ENCODE measurements around the gene KRT78. TPM values are rescaled to one million over a fixed set of nuclear protein-coding genes. Genes with fewer than 3 reads are reported as not detected.

KRT78 gene
- total and polyA plus RNA-seq, 3 donors from 2014 or later, result 0.93 to 1.1 (median 0.99) TPM

DNA sequence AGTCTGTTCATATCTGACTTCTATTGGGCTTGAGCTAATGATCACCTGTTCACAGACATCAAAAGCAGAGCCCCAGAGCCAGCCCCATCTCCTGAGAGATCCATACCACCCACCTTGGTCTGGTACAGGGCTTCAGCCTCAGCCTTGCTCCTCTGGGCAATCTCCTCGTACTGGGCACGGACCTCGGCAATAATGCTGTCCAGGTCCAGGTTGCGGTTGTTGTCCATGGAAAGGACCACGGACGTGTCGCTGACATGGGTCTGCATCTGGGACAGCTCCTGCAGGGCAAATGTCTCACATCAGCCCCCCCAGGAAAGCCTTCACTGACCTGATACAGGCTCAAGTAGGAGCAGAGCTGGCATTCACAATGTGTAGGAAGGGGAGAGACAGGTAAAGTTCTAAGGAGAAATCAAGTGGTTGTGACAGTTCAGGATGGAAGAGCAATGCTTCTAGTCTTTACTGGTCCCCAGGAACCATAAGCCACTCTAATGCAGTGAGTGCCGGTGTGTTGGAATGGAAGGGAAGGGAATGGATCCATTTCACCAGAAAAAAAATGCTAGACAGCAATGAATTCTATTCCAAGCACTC lies 40.1 kb downstream of the KRT78 start:
- H3K27ac ChIP-seq, result no peak overlapping the region
- no peak for DNase-seq
- H3K4me3 ChIP-seq, result no peak overlapping the region
- H3K36me3 ChIP-seq (ENCODE audit: low read depth, missing control alignments), result no peaks in the 10 kb centered on the region
- no peaks in the 10 kb centered on the region for H3K4me1 ChIP-seq
- 93 to 98% methylated on average over 8 of the region's 8 CpGs for WGBS, 2 donors
- intact Hi-C loops (cut with DNase I; ENCODE audit: low total_unique reads), result no loop called here
- H3K9me3 ChIP-seq, result no peaks in the 10 kb centered on the region
- no peak for TF ChIP-seq POLR2A (IDR thresholded peaks at IDR 0.05)
- TF ChIP-seq, protein P1, sequence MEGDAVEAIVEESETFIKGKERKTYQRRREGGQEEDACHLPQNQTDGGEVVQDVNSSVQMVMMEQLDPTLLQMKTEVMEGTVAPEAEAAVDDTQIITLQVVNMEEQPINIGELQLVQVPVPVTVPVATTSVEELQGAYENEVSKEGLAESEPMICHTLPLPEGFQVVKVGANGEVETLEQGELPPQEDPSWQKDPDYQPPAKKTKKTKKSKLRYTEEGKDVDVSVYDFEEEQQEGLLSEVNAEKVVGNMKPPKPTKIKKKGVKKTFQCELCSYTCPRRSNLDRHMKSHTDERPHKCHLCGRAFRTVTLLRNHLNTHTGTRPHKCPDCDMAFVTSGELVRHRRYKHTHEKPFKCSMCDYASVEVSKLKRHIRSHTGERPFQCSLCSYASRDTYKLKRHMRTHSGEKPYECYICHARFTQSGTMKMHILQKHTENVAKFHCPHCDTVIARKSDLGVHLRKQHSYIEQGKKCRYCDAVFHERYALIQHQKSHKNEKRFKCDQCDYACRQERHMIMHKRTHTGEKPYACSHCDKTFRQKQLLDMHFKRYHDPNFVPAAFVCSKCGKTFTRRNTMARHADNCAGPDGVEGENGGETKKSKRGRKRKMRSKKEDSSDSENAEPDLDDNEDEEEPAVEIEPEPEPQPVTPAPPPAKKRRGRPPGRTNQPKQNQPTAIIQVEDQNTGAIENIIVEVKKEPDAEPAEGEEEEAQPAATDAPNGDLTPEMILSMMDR (IDR thresholded peaks at IDR 0.05), result no peak
- no peaks in the 10 kb centered on the region for H3K27me3 ChIP-seq

- no peaks in the 10 kb centered on the region for H3K36me3 ChIP-seq (ENCODE audit: low read depth, missing control alignments)
These were observed 41.0 kb downstream of the KRT78 start for GRCh38 chr12:52807544-52808470.

DNA sequence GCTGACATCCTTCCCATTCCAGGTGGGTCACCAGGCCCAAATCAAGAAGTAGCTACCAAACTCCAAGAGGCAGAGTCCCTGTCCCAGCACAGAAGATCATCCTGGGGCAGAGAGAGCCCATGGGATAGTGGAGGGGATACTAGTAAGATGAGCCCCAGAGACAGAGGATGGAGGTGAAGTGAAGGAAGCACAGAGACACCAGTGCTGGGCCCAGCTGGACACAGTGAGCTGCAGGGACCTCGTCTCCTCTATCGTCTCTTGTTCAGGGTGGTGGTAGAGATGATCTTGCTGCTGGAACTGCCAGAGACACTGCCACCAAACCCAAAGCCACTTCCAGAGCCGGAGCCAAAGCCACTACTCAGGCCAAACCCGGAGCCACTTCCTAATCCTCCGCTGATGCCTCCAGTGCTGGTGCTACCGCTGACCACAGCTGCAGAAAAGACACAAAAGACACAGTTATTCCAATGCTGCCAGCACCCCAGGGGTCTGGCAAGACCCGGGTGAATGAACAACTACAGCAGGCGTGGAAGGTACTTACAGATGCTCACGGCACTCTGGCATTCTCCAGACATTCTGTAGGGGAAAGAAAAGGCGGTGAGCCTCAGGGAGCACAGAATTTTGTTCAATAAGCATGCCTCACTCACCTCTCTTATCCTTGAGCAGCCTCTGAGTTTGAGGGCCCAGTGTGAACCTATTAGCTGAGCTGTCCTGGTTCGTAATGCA lies 41.8 kb downstream of the KRT78 start:
- no peaks in the 10 kb centered on the region for H3K27me3 ChIP-seq
- no peak overlapping the region for H3K27ac ChIP-seq
- intact Hi-C loops (cut with DNase I; ENCODE audit: low total_unique reads), result no loop called here
- no peaks in the 10 kb centered on the region for H3K9me3 ChIP-seq
- H3K36me3 ChIP-seq (ENCODE audit: low read depth, missing control alignments), result no peaks in the 10 kb centered on the region
- no peaks in the 10 kb centered on the region for H3K4me1 ChIP-seq
- whole genome bisulfite sequencing, 2 donors, result 91 to 92% methylated on average over 7 to 11 of the region's 11 CpGs
- no peak for DNase-seq
- no peak overlapping the region for H3K4me3 ChIP-seq
- TF ChIP-seq, protein P1 (IDR thresholded peaks at IDR 0.05), result no peak
- no peak for TF ChIP-seq POLR2A (IDR thresholded peaks at IDR 0.05)

More at GRCh38 chr12:52807544-52808470, 41.0 kb downstream of the KRT78 start:
- Histone ChIP-seq H3K9me3 (no peaks in the 10 kb centered on the region), H3K4me3 (no peak overlapping the region), H3K27ac (no peak overlapping the region), H3K4me1 (no peaks in the 10 kb centered on the region), H3K27me3 (no peaks in the 10 kb centered on the region)
- no peak for DNase-seq
- 88 to 92% methylated on average over 16 of the region's 16 CpGs for WGBS, 2 donors
- intact Hi-C loops (cut with DNase I; ENCODE audit: low total_unique reads), result no loop called here
- TF ChIP-seq POLR2A (IDR thresholded peaks at IDR 0.05), result no peak
- TF ChIP-seq, protein P1 (IDR thresholded peaks at IDR 0.05), result no peak

- H3K9me3 ChIP-seq, result no peaks in the 10 kb centered on the region
- no peak overlapping the region for H3K27ac ChIP-seq
- no peaks in the 10 kb centered on the region for H3K27me3 ChIP-seq
- H3K4me1 ChIP-seq, result no peaks in the 10 kb centered on the region
- intact Hi-C loops (cut with DNase I; ENCODE audit: low total_unique reads), result no loop called here
- H3K36me3 ChIP-seq (ENCODE audit: low read depth, missing control alignments), result no peaks in the 10 kb centered on the region
- no peak for DNase-seq
- 93 to 95% methylated on average over 3 of the region's 3 CpGs for WGBS, 2 donors
- TF ChIP-seq POLR2A (IDR thresholded peaks at IDR 0.05), result no peak
- TF ChIP-seq, protein P1 (IDR thresholded peaks at IDR 0.05), result no peak
- H3K4me3 ChIP-seq, result no peak overlapping the region
These were observed 42.5 kb downstream of the KRT78 start for GRCh38 chr12:52806169-52806811.

Data from testis (tissue), 3 donors.